LNCaP clone FGC (cell line): ENCODE results near the gene ATP1A2.

Experiments used
- DNase-seq: peaks from one replicate; pipeline ENCODE4 v3.0.0-alpha.2; 2011; ENCODE audit warnings: low read depth
- H3K4me3 ChIP-seq: 2 replicates; pipeline ENCODE4 v1.5.1; 2011; ENCODE audit warnings: mild to moderate bottlenecking, low read depth, low read length, control low read depth
- TF ChIP-seq, protein P1 (sequence below): IDR thresholded peaks from 2 replicates; pipeline ENCODE4 v1.5.1; 2012; ENCODE audit warnings: mild to moderate bottlenecking; ENCODE audit not compliant: control insufficient read depth, insufficient read depth; ENCODE audit errors: extremely low read depth

Gene ATP1A2

DNA sequence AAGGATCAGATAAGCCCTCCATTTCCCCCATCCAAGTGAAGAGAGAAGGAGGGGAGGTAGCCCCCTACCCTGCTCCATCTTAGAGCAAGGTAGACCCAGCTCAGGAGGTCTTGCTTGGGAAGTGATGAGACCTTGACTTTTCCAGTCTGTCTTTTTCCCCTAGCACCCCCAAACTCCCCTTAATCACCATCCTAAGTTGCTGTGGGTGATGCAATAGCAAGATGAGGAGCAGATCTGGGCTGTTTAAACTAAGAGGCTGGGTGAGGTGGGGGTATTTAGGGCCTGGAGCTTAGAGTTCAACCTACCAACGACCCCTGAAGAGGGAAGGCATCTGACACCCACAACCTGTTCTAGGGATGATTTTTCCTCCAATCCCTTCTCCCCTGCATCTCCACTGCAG, 1.7 kb downstream of the ATP1A2 start:
- DNase-seq: no peak
- H3K4me3 ChIP-seq: no peak overlapping the region
- TF ChIP-seq, protein P1, sequence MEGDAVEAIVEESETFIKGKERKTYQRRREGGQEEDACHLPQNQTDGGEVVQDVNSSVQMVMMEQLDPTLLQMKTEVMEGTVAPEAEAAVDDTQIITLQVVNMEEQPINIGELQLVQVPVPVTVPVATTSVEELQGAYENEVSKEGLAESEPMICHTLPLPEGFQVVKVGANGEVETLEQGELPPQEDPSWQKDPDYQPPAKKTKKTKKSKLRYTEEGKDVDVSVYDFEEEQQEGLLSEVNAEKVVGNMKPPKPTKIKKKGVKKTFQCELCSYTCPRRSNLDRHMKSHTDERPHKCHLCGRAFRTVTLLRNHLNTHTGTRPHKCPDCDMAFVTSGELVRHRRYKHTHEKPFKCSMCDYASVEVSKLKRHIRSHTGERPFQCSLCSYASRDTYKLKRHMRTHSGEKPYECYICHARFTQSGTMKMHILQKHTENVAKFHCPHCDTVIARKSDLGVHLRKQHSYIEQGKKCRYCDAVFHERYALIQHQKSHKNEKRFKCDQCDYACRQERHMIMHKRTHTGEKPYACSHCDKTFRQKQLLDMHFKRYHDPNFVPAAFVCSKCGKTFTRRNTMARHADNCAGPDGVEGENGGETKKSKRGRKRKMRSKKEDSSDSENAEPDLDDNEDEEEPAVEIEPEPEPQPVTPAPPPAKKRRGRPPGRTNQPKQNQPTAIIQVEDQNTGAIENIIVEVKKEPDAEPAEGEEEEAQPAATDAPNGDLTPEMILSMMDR: no peak

DNA sequence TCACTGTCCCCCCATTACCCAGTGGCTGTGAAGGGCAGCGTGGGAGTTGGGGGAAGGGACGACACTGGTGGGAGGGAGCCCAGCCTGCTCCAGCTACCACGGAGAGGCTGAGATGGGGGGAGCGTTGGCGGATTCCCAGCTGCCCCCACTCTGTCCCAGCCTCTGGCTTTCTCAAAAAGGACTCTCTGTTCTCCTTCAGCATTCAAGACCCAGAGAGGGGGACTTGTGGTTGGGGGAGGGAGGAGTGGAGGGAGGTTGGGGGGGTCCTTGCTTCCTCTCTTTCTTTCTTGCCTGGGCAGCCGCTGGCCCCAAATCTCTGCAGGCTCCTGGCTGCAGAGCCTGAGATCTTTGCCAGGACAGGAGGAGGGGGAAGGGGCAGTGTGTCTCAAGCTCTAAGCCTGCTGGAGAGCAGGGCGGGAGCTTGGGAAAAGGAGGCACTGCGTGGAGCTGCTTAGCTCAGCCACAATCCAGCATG, 2.2 kb downstream of the ATP1A2 start:
- TF ChIP-seq, protein P1: no peak
- no peak overlapping the region for H3K4me3 ChIP-seq
- no peak for DNase-seq

DNA sequence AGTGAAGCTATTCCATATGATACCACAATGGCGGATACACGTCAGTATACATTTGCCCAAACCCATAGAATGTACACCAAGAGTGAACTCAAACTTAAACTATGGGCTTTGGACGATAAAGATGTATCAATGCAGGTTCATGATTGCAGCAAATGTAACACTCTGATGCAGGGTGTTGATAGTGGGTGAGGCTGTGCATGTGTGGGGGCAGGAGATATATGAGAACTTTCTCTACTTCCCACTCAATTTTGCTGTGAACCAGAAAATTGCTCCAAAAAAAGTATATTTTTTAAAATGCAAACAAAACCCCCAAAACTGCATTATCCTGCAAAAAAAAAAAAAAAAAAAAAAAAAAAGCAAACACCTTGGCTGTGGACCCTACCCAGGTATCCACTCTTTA, 3.4 kb downstream of the ATP1A2 start:
- H3K4me3 ChIP-seq: no peak overlapping the region
- TF ChIP-seq, protein P1: no peak
- no peak for DNase-seq

DNA sequence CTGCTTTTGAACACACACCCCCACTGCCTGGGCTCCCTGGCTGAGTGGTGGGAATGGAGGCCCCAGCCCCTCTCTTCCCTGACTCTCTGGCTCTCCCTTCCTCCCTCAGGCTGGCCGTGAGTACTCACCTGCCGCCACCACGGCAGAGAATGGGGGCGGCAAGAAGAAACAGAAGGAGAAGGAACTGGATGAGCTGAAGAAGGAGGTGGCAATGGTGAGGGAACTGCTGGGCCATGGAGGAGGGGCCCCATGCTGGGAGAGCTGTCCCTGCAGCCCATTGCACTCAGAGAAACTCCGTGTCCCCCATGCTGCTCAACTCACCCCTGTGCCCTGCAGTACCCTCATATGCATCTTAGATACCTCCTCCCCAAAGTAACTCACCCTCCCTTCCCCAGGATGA, 5.2 kb downstream of the ATP1A2 start:
- no peak for DNase-seq
- H3K4me3 ChIP-seq: no peak overlapping the region
- TF ChIP-seq, protein P1: no peak

DNA sequence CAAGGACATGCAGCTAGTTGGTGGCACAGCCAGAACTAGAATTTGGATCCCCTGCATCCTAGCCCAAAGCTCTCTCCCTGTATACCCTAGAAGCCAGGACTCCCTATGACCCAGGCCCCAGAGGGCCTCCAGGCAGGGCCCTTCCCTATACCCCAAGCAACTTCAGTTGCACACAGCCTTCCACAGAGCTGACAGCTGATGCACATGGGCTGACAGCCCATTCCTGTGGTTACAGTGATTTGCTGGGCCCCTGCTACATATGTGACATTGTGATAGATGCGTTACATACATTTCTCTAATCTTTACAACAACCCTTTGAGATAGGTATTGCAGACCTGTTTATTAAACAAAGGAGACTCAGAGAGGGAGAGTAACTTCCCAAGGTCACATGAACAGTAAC, 5.8 kb downstream of the ATP1A2 start:
- TF ChIP-seq, protein P1: no peak
- no peak for DNase-seq
- no peak overlapping the region for H3K4me3 ChIP-seq

DNA sequence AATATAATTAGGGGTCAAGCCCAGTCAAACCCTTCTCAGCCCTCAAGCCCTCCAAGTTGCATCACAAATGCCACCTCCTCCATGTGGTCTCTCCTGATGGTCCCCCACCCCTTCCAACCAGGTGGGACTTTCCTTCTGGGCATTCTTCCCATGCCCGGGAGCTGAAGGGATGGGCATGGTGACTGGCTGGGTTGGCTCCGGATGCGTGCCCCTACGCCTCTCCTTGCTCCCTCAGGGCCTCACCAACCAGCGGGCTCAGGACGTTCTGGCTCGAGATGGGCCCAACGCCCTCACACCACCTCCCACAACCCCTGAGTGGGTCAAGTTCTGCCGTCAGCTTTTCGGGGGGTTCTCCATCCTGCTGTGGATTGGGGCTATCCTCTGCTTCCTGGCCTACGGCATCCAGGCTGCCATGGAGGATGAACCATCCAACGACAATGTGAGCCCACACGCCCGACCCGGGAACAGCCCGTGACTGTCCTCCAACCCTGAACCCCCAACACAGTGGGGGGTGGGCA, 7.5 kb downstream of the ATP1A2 start:
- TF ChIP-seq, protein P1: no peak
- DNase-seq: no peak
- no peak overlapping the region for H3K4me3 ChIP-seq

DNA sequence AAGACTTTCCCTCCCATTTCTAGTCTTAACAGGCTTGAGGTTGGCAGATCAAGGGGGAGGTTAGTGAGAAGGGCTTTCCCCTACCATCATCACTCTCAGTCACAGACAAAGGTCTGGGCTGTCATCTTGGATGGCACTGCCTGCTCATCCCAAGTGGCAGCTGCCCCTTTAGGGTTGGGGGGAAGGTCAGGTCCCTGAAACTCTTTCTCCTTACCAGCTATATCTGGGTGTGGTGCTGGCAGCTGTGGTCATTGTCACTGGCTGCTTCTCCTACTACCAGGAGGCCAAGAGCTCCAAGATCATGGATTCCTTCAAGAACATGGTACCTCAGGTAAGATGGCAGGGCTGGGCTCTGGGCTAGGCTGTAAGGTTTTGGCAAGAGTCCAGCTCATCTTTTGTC, 8.2 kb downstream of the ATP1A2 start:
- H3K4me3 ChIP-seq: no peak overlapping the region
- TF ChIP-seq, protein P1: no peak
- no peak for DNase-seq
